Activated naive CD8-positive, alpha-beta T cell treated with anti-CD3 and anti-CD28 coated beads for 36 hours (primary cell): ENCODE results near the gene MST1R. TPM values are rescaled to one million over a fixed set of nuclear protein-coding genes. Genes with fewer than 3 reads are reported as not detected.

Experiments
- DNase-seq: peaks from one replicate; pipeline ENCODE4 v3.0.0; 2021
- H3K27ac Mint-ChIP-seq: one replicate; pipeline ENCODE4 v1.8.0; 2022; ENCODE audit warnings: mild to moderate bottlenecking, moderate library complexity, mixed read lengths
- H3K27me3 Mint-ChIP-seq: one replicate; pipeline ENCODE4 v1.8.0; 2022; ENCODE audit warnings: mild to moderate bottlenecking, mixed read lengths
- H3K36me3 Mint-ChIP-seq: one replicate; pipeline ENCODE4 v1.8.0; 2021; ENCODE audit warnings: mild to moderate bottlenecking, mixed read lengths
- H3K4me1 Mint-ChIP-seq: one replicate; pipeline ENCODE4 v1.8.0; 2021; ENCODE audit warnings: mixed read lengths
- H3K4me3 Mint-ChIP-seq: one replicate; pipeline ENCODE4 v1.8.0; 2022; ENCODE audit warnings: mild to moderate bottlenecking, moderate library complexity, mixed read lengths
- H3K9me3 Mint-ChIP-seq: one replicate; pipeline ENCODE4 v1.8.0; 2022; ENCODE audit warnings: mixed read lengths
- total RNA-seq, 2 experiments: library from RNA; stranded (reverse); gene quantifications; one replicate each; pipeline ENCODE4 v1.2.3, GENCODE V29; 2021

The MST1R gene
- total RNA-seq, 2 experiments from 2014 or later, result 0.74 to 0.76 TPM

DNA sequence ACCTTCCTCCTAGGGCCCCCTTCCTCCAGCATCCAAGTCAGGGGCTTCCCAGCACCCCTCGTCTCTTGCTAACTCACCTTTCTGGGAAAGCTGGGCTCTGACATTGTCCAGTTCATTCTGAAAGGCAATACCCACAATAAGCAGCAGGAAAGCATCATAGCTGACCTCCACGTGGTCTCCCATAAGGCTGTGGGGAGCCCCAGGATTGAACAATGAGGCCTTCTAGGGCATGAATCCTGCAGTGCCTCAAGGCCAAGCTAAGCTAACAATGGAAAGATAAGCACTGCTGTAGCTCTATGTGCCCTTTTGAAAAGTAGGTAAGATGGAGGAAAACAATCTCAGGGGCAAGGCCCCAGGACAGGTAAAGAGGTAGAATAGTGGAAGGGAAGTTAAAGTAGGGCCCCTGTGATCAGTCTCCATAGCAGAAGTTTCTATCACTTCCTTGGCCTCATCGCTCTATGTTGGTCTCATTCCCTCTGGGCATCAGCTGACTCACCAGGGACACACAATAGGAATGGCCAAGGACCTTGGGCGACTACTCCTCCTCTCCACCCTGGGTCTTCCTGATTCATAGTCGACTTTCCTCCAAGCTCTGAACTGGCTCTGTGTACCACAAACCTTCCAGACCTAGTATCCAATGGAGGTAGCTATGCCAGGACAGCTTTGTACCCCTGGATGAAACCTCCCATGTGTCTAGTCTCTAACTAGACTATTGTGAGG, 59.0 kb downstream of the MST1R start:
- no peaks in the 10 kb centered on the region for H3K27me3 Mint-ChIP-seq
- no peak for DNase-seq
- H3K9me3 Mint-ChIP-seq, result no peaks in the 10 kb centered on the region

DNA sequence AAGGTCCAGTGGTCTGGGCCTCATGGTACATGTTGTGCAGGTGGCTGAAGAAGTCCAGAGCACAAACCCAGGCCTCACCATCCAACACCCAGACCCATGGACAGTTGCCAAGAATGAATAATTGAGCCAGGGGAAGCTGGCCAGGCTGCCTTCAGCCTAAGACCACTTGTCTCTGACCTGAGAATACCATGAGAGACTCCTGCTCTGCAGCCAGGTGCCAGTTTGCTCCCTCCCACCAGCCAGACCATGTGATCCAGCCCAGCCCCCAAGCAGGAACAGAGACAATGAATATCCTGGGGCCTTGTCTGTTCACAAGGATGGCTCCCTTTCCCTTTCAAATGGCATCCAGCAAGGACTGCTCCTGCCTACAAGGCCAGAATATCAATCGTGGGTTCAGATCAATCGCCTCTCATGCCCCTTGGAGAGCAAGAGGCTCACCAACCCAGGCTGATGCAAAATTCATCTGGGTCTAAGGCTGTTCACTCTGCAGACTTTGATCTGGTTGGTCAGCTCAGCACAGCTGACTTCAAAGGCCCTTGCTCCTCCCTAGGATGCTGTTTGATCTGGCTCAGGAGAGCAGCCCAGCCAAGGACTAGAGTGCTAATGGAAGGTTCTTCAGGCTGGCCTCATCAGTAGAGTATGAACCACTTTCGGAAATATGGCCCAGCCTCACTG, 60.7 kb downstream of the MST1R start:
- H3K9me3 Mint-ChIP-seq, result no peaks in the 10 kb centered on the region
- H3K4me3 Mint-ChIP-seq, result no peak overlapping the region
- peaks cover 2% of the 10 kb centered on the region for H3K4me1 Mint-ChIP-seq
- DNase-seq, result no peak
- peaks cover 12% of the 10 kb centered on the region for H3K36me3 Mint-ChIP-seq
- no peak overlapping the region for H3K27ac Mint-ChIP-seq
- no peaks in the 10 kb centered on the region for H3K27me3 Mint-ChIP-seq

More for the DNA sequence above, 59.0 kb downstream of the MST1R start:
- Mint-ChIP-seq H3K4me1 (peaks cover 2% of the 10 kb centered on the region), H3K36me3 (peaks cover 11% of the 10 kb centered on the region), H3K4me3 (no peak overlapping the region), H3K27ac (no peak overlapping the region)

DNA sequence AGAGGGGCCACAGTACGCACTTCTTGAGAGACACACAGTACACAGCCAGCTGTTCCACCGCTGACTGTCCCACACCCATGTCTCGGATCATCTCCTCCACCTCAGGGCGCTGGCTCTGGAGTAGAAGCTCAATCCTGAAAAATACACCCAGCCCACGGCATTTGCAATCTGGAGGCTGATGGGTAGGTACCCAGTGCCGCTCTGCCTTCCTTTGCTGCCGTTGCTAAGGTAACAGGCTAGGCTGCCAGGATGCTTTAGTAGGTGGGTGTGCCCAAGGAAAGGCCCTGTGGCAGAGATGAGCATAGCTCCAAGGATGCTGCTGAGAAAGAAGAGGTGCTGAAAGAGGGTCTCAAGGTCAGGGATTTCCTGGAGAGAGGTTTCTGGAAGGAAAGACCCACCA, 61.9 kb downstream of the MST1R start:
- H3K27ac Mint-ChIP-seq, result no peak overlapping the region
- DNase-seq, result no peak
- no peaks in the 10 kb centered on the region for H3K27me3 Mint-ChIP-seq

DNA sequence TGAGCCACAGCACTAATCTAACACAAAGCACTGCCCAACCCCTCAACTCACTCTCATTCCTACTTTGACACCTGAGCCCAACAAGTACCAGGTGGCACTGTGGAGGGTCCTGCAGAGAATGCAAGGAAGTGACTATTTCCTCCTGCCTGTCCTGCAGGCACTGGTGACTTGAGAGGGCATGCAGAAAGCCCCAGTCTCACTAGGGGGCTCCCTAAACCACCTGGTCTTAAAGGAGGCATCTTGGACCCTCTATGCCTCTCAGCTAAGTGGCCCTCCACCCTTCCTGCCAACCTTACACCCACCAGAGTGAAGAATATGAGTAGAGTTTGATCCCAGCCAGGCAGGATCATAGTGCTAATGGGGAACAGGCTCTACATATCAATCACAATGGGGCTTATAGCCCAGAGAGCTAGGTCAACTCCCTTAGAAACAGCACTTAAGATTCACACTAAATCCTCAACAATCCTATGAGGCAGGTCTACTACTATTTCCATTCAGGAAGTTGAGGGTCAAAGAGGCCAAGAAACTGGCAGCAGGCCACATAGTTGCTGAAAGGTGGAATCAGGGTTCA, 62.5 kb downstream of the MST1R start:
- Mint-ChIP-seq H3K4me1 (peaks cover 2% of the 10 kb centered on the region), H3K27ac (no peak overlapping the region), H3K36me3 (peaks cover 6% of the 10 kb centered on the region), H3K27me3 (no peaks in the 10 kb centered on the region), H3K4me3 (no peak overlapping the region), H3K9me3 (no peaks in the 10 kb centered on the region)
- DNase-seq, result peak; percentile 14

More for the DNA sequence above, 61.9 kb downstream of the MST1R start:
- peaks cover 4% of the 10 kb centered on the region for H3K36me3 Mint-ChIP-seq
- peaks cover 2% of the 10 kb centered on the region for H3K4me1 Mint-ChIP-seq
- H3K9me3 Mint-ChIP-seq, result no peaks in the 10 kb centered on the region
- no peak overlapping the region for H3K4me3 Mint-ChIP-seq

DNA sequence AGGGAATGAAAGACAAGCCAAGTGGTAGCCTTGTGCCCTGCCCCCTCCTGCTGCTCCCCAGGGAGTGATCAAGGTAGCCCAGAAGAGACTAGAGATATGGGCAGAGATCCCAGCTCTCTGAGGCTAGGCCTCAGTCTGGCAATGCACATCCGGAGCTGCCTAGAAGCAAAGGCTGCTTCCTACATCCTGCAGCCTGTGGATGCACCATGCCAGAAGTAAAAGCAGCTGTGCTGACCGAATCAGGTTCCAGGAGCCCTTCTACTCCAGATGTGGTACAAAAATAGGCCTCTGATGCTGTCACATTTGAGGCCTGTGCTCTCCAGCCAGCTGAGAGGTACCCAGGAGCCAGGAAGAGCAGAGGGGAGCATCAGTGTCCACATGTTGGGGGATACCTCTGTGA, 63.3 kb downstream of the MST1R start:
- Mint-ChIP-seq H3K4me3 (no peak overlapping the region), H3K9me3 (no peaks in the 10 kb centered on the region), H3K27me3 (no peaks in the 10 kb centered on the region), H3K27ac (no peak overlapping the region), H3K4me1 (peaks cover 2% of the 10 kb centered on the region), H3K36me3 (peaks cover 4% of the 10 kb centered on the region)
- DNase-seq, result no peak

DNA sequence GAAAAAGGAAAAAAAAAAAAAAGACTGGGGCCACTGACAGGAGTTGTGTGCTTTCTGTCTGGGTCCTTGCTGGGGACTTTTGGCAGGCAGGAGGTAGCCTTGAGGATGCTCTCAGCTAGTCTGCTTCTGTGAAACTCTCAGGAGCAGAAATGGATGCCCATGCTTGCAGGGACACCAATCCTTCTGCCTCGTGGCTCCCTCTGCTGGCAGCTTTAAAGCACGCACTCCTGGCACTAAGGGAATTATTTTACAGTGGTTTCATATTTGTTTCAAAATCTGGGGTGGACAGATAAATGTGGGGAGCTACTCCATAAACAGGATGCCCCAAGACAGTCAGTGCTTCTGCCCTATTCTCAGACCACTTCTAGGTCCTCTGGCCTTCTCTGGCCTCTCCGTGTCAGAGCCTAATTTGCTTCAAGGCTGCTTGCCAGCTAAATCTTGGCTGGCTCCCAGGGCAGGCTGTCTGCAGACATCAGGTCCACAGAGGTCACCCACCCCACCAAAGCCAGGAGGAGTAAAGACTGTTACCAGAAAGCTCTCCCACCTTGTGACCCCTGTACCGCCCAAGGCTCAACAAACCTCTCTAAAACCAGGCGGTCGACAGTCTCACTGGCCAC, 64.4 kb downstream of the MST1R start:
- Mint-ChIP-seq H3K9me3 (no peaks in the 10 kb centered on the region), H3K4me1 (peaks cover 2% of the 10 kb centered on the region), H3K27ac (no peak overlapping the region), H3K4me3 (no peak overlapping the region), H3K36me3 (peaks cover 7% of the 10 kb centered on the region), H3K27me3 (no peaks in the 10 kb centered on the region)
- peak; percentile 74 for DNase-seq

Other genes with a start within 250 kb of the MST1R start
- gene APEH, start 229.5 kb downstream of the MST1R start, total RNA-seq, result 100 to 1,000 TPM; 173 to 189 TPM
- gene MST1, start 214.4 kb downstream of the MST1R start, total RNA-seq, result 1 to 10 TPM; 6.7 to 8.4 TPM
- 10 to 100 TPM; 32.4 to 35.5 TPM for gene RNF123, start 214.3 kb downstream of the MST1R start, total RNA-seq
- not detected for gene AMIGO3, start 184.2 kb downstream of the MST1R start, total RNA-seq
- 10 to 100 TPM; 43.0 to 43.6 TPM for gene GMPPB, start 179.9 kb downstream of the MST1R start, total RNA-seq
- 10 to 100 TPM; 24.1 to 30.6 TPM for gene IP6K1, start 117.3 kb downstream of the MST1R start, total RNA-seq
- under 1 TPM in 1 of 2 experiments, not detected in 1; 0.37 TPM for gene CDHR4, start 104.0 kb downstream of the MST1R start, total RNA-seq
- gene INKA1, start 100.6 kb downstream of the MST1R start, total RNA-seq, result 1 to 10 TPM; 1.2 to 1.5 TPM
- 10 to 100 TPM; 65.1 to 68.0 TPM for gene UBA7, start 89.9 kb downstream of the MST1R start, total RNA-seq
- gene TRAIP, start 47.3 kb downstream of the MST1R start, total RNA-seq, result 10 to 100 TPM; 23.0 to 23.6 TPM
- 1 to 10 TPM; 1.6 to 1.7 TPM for gene CAMKV, start 34.0 kb downstream of the MST1R start, total RNA-seq
- 10 to 100 TPM; 11.7 to 12.2 TPM for gene MON1A, start 25.9 kb upstream of the MST1R start, total RNA-seq
- gene RBM6, start 36.3 kb upstream of the MST1R start, total RNA-seq, result 10 to 100 TPM; 59.5 to 64.8 TPM
- 100 to 1,000 TPM in 1 of 2 experiments, 10 to 100 TPM in 1; 99.8 to 102 TPM for gene RBM5, start 185.0 kb upstream of the MST1R start, total RNA-seq